ENCODE measurements around the gene DLG2. TPM values are rescaled to one million over a fixed set of nuclear protein-coding genes. Genes with fewer than 3 reads are reported as not detected.
A peak's percentile ranks its signal among the peaks of the same experiment; 100 is the strongest.

DLG2 gene
- total RNA-seq, 2 donors from 2014 or later: 5.9 to 7.4 TPM

GRCh38 chr11:83545494-83546260 is 2081.5 kb downstream of the DLG2 start:
- intact Hi-C loops (cut with DNase I): no loop called here
- ATAC-seq (no peak), DNase-seq (no peak)

GRCh38 chr11:83544846-83545245 is 2082.3 kb downstream of the DLG2 start:
- intact Hi-C loops (cut with DNase I): no loop called here
- DNase-seq (no peak), ATAC-seq (no peak)

DNA sequence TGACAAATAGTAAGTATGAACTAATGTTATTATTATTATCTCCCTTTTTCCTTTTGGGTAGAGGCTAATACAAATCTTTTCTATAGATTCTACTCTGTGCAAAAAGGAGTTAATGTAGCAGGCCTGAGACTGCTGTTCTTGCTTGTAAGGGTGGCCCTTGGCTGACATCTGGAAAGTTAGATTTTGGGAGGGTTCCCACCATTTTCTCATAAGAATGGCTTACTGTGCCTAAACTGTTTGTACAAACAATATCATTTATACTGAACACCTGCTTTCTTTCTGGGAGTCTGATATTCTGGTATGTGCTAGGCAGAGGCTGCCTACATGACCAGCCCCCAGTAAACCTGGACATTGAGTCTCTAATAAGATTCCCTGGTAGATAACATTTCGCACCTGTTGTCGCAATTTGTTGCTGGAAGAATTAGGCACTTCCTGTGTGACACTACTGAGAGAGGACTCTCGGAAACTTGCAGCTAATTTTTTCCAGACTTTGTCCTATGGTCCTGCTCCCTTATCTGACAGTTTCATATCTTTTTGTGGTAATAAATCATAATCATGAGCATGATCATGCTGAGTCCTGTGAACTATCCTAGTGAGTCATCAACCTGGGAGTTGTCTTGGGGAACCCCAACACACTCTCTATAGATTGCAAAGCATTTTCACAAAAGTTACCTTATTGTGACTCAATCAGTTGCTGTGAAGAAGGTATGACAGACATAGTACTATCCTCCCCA is 2083.3 kb downstream of the DLG2 start:
- intact Hi-C loops (cut with DNase I): no loop called here
- DNase-seq: no peak
- no peak for ATAC-seq

- intact Hi-C loops (cut with DNase I): no loop called here
- DNase-seq (no peak), ATAC-seq (no peak)
These were observed 2084.3 kb downstream of the DLG2 start for GRCh38 chr11:83542861-83543260.

- intact Hi-C loops (cut with DNase I): no loop called here
- DNase-seq (no peak), ATAC-seq (no peak)
These were observed 2086.4 kb downstream of the DLG2 start for GRCh38 chr11:83540728-83541127.

GRCh38 chr11:83540112-83540675 is 2086.9 kb downstream of the DLG2 start:
- no peak for DNase-seq
- intact Hi-C loops (cut with DNase I): no loop called here
- ATAC-seq: no peak

DNA sequence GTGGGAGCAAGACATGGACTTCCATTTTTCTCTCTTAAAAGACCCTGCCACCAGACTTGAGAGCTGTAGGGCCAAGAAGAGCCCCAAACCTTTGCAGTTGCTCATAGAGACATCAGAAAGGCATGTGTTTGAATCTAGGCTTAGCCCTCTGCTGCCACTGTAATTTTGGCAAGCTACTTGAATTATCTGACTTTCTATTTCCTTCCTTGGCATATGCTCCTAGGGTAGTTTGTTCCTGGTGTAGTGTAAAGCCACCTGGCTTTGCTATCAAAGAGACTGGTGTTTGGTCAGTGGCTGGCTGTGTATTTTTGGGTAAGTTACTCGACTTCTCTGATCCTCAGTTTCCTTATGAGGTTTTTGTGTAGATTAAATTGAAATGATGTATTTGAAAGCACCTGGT is 2088.9 kb downstream of the DLG2 start:
- DNase-seq (no peak), ATAC-seq (no peak)
- intact Hi-C loops (cut with DNase I): no loop called here

DNA sequence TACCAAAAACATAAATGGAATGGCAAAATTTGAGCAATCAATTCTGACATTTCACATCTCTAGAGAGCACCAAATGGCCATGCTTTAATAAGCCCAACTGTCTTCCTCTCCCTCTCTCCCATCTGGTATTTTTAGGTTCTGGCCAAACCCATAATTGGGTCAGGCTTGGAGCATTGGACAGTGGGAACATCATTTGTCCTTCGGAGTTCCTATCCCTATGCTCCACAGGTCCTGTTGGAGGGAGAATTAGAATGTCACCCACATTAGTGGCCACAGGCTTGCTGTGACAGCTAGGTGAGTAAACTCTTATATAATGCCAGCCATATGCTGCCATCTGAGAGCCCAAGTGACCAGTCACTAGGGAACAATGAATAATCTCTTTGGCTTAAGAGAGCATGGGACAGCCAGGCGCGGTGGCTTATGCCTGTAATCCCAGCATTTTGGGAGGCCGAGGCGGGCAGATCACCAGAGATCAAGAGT is 2090.0 kb downstream of the DLG2 start:
- intact Hi-C loops (cut with DNase I): no loop called here
- DNase-seq (no peak), ATAC-seq (no peak)

DNA sequence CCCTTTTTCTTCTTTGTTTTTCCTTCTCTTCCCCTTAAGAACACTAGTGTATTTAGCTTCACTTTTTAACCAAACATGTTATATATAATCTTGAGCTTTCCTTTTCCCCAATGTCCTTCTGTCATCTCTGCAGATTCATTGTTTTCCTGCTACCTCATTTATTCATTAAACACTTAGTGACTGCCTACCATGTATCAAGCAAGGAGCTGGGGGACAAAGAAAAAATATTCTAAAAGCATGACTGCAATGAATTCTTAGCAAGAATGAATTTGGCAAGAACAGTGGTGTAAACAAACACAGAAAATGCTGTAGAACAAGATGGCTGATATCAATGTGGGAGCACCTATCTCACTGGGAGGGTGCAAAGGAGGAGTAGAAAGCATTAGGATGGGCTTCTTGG is 2094.0 kb downstream of the DLG2 start:
- intact Hi-C loops (cut with DNase I): no loop called here
- DNase-seq (no peak), ATAC-seq (no peak)

DNA sequence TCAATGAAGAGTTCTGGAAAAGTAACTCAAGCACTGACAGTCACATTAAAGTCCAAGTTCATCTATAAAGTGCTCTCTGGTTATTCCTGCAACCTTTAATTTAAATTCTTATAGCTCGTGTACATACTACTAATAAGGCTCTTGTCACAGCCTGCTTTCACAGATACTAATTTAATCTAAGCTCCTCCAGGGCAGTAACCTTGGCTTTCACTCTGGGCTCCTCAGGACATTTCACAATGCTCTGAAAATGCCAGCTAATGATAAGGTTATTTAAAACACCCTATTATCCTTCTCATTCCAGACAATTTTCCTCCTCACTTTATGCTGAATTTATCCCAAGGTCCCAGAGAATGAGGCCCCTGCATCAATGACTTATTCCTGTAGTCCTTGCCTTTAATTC is 2098.3 kb downstream of the DLG2 start:
- intact Hi-C loops (cut with DNase I): no loop called here
- DNase-seq: no peak
- ATAC-seq: no peak

- intact Hi-C loops (cut with DNase I): no loop called here
- DNase-seq: no peak
- ATAC-seq: no peak
These were observed 2098.9 kb downstream of the DLG2 start for GRCh38 chr11:83528225-83528624.

GRCh38 chr11:83523676-83524075 is 2103.5 kb downstream of the DLG2 start:
- ATAC-seq (no peak), DNase-seq (no peak)
- intact Hi-C loops (cut with DNase I): loop anchor here in 1 of 2 donors (5.0 kb wide), 1 partner anchor 199 kb away; no protein-coding TSS in a partner anchor

DNA sequence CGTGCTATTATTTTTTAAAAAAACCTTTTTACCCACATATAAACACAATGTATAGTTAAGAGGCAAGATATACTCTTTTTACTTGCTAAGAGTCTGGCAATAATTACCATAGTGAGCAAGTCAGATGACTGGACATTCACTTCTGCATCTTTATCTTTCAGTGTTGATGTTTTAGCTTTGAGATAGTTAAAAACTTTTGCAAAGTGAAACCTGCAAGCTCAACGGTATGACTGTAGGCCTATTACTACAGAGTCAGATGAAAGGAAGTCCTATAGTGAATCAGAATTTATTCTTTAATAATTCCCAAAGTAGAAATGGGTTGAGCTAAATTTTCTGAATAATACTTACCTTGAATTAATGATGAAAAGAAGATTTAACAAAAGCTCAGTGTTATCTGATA is 2104.2 kb downstream of the DLG2 start:
- DNase-seq: no peak
- no peak for ATAC-seq
- intact Hi-C loops (cut with DNase I): loop anchor here in 1 of 2 donors (5.0 kb wide), 1 partner anchor 199 kb away; no protein-coding TSS in a partner anchor

DNA sequence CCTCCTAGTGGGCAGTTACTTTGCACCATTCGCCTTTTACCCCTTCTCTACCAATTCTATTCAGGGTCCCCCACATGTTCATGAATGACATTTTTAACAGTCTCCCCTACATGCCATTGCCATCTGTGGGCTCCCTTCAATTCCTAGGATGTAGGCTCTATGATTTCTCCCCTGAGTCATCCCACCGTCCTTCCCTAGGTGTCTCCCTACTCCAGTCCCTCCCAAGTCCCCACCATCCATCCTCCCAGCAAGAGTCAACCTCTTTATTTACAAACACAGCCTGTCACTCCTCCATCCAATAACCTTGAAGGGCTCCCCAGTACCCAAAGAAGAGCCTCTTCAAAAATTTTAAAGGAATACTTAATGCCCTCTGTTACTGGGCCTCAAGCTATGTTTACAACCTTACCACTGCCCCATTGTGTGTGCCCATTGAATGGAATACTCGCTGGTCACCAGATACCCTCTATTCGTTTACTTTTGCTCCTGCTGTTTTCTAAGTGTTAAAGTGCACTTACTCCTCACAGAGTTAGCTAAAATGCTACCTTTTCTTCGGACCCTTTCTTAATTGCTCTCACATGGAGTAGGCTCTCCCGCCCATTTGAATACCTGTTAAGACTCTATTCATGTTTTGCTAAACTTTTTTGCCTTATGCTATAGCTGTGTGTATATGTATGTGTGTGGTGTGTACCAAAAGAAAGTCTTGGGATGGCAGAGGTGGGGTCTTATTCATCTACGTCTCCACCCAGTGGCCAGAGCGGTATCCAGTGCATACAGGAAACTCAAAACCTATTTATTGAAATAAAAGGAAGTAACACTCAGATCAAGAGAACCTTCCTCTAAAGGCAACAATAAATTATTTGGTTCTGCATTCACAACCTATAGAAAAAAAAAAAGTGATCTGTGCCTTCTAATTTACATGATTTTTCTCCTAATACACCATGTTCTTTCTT is 2105.2 kb downstream of the DLG2 start:
- intact Hi-C loops (cut with DNase I): loop anchor here in 1 of 2 donors (5.0 kb wide), 1 partner anchor 200 kb away; no protein-coding TSS in a partner anchor
- DNase-seq (no peak), ATAC-seq (peak in 1 of 2 donors; percentile 47)

DNA sequence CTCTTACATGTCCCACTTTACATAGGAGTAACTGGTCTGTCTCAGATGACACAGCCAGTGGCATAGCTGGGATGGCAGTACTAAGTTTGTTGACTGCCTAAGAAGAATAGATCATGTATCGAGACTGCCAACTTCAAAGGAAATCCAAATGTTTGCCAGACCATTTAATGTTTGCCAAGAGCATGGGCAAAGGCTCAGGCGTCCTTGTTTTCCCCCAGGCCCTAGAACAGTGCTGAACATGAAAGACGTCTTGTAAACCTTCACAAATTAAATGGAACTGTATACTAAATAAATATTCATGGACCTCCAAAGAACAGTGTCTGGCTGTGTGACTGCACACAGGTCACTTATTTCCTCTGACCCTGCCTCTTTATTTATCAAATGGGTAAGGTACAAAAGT is 2106.3 kb downstream of the DLG2 start:
- DNase-seq: no peak
- no peak for ATAC-seq
- intact Hi-C loops (cut with DNase I): loop anchor here in 1 of 2 donors (5.0 kb wide), 1 partner anchor 201 kb away; no protein-coding TSS in a partner anchor

GRCh38 chr11:83511646-83512045 is 2115.5 kb downstream of the DLG2 start:
- ATAC-seq (no peak), DNase-seq (no peak)
- intact Hi-C loops (cut with DNase I): no loop called here

- DNase-seq: no peak
- intact Hi-C loops (cut with DNase I): no loop called here
- ATAC-seq: no peak
These were observed 2116.3 kb downstream of the DLG2 start for GRCh38 chr11:83510530-83511460.

- ATAC-seq: no peak
- intact Hi-C loops (cut with DNase I): no loop called here
- no peak for DNase-seq
These were observed 2118.3 kb downstream of the DLG2 start for GRCh38 chr11:83508804-83509203.
